Panc1 (cell line): ENCODE results near the gene INSL4. TPM values are rescaled to one million over a fixed set of nuclear protein-coding genes. Genes with fewer than 3 reads are reported as not detected.

Experiments used
- ATAC-seq: fragments of 200-7000 bp; cut with Tn5 transposase; 2 replicates; pipeline ENCODE4 v1.9.1; 2020; ENCODE audit warnings: mild to moderate bottlenecking, moderate library complexity
- BruUV-seq: library from RNA; stranded (reverse); fragments of 400-500 nt; replicated peaks from 2 replicates; lab custom pipeline; 2021; lab: Mats Ljungman, UMichigan
- CTCF ChIA-PET: fragments of 300-600 bp; sonication (Branson Sonifier 250); formaldehyde crosslinking; loops from one replicate; lab custom pipeline; 2022; ENCODE audit warnings: antibody characterized with exemption; lab: Charles Lee
- POLR2A ChIA-PET: fragments of 300-600 bp; sonication (Branson Sonifier 250); formaldehyde crosslinking; loops from one replicate; lab custom pipeline; 2022; ENCODE audit warnings: antibody characterized with exemption; lab: Charles Lee
- DNase-seq: peaks from one replicate; pipeline ENCODE4 v3.0.0-alpha.2; 2010; ENCODE audit warnings: low read depth, low spot score
- H3K27ac ChIP-seq: 2 replicates; pipeline ENCODE4 v1.5.1; 2011; ENCODE audit warnings: mild to moderate bottlenecking, low read length, inconsistent platforms
- H3K27me3 ChIP-seq: fragments of 200-500 bp; sonication (Bioruptor generic); 2 replicates; pipeline ENCODE4 v1.6.0; 2014; ENCODE audit warnings: low read length, inconsistent platforms; ENCODE audit not compliant: control insufficient read depth, insufficient read depth
- H3K36me3 ChIP-seq: fragments of 200-500 bp; sonication (Bioruptor generic); 2 replicates; pipeline ENCODE4 v1.5.1; 2014; ENCODE audit warnings: inconsistent platforms, mild to moderate bottlenecking, low read length, moderate library complexity; ENCODE audit not compliant: control insufficient read depth, insufficient read depth
- H3K4me1 ChIP-seq: 2 replicates; pipeline ENCODE4 v1.5.1; 2011; ENCODE audit warnings: inconsistent platforms, mild to moderate bottlenecking, low read length, moderate library complexity; ENCODE audit not compliant: control insufficient read depth, insufficient read depth
- H3K4me3 ChIP-seq, 2 experiments: 2 replicates each; pipeline ENCODE4 v1.5.1; 2011 to 2012; ENCODE audit warnings: low read depth in 2 of 2, low read length in 2 of 2, mild to moderate bottlenecking in 2 of 2, inconsistent platforms in 1 of 2, moderate library complexity in 1 of 2
- H3K9me3 ChIP-seq: fragments of 200-500 bp; sonication (Bioruptor generic); 2 replicates; pipeline ENCODE4 v1.5.1; 2014; ENCODE audit warnings: low read depth, mild to moderate bottlenecking, inconsistent platforms, low read length, moderate library complexity; ENCODE audit not compliant: control insufficient read depth, insufficient read depth
- POLR2AphosphoS5 ChIP-seq: IDR thresholded peaks from 2 replicates; pipeline ENCODE4 v1.6.1; 2012; ENCODE audit warnings: mild to moderate bottlenecking, low read depth, low read length, moderate library complexity
- REST ChIP-seq, 2 experiments: IDR thresholded peaks; 2 replicates each; pipeline ENCODE4 v1.6.1; 2011 to 2012; ENCODE audit warnings: low read depth in 2 of 2, control low read depth in 1 of 2, low read length in 1 of 2, mild to moderate bottlenecking in 1 of 2, moderate library complexity in 1 of 2; ENCODE audit not compliant: insufficient read depth in 1 of 2
- SIN3A ChIP-seq: IDR thresholded peaks from 2 replicates; pipeline ENCODE4 v1.6.1; 2012; ENCODE audit warnings: low read depth, mild to moderate bottlenecking, low read length, moderate library complexity, borderline replicate concordance; ENCODE audit not compliant: insufficient read depth
- TCF7L2 ChIP-seq: IDR thresholded peaks from 2 replicates; pipeline ENCODE4 v1.6.1; 2011; ENCODE audit warnings: mild to moderate bottlenecking, low read depth, low read length, inconsistent platforms
- in situ Hi-C: cut with HindIII; loops from 2 replicates; pipeline ENCODE4 v1.10.0; 2016; ENCODE audit warnings: low sequenced_read_pairs, low pct_unique_long_range_greater_than_20kb
- intact Hi-C: fragments of 100-400 bp; cut with micrococcal nuclease; formaldehyde crosslinking; loops from one replicate; pipeline ENCODE4 v1.10.0; 2022; ENCODE audit not compliant: unreplicated experiment
- total RNA-seq: library from RNA; stranded (reverse); gene quantifications from one replicate; pipeline ENCODE4 v1.2.1, GENCODE V29; 2021; ENCODE audit not compliant: unreplicated experiment
- TF ChIP-seq, protein P1 (sequence below): fragments of 450-650 bp; IDR thresholded peaks from 2 replicates; pipeline ENCODE4 v1.5.1; 2017; ENCODE audit warnings: mild to moderate bottlenecking

Gene INSL4
- total RNA-seq, 1 experiment from 2014 or later: not detected

- Histone ChIP-seq H3K36me3 (no peaks in the 10 kb centered on the region), H3K27me3 (no peaks in the 10 kb centered on the region), H3K4me3 (no peak overlapping the region), H3K4me1 (no peaks in the 10 kb centered on the region), H3K27ac (no peak overlapping the region), H3K9me3 (no peaks in the 10 kb centered on the region)
- ChIA-PET CTCF (no interaction called here), POLR2A (no interaction called here)
- intact Hi-C loops (no loop called here), in situ Hi-C loops (no loop called here)
- BruUV-seq: no TSS peak
- no peak for TF ChIP-seq TCF7L2
- TF ChIP-seq, protein P1, sequence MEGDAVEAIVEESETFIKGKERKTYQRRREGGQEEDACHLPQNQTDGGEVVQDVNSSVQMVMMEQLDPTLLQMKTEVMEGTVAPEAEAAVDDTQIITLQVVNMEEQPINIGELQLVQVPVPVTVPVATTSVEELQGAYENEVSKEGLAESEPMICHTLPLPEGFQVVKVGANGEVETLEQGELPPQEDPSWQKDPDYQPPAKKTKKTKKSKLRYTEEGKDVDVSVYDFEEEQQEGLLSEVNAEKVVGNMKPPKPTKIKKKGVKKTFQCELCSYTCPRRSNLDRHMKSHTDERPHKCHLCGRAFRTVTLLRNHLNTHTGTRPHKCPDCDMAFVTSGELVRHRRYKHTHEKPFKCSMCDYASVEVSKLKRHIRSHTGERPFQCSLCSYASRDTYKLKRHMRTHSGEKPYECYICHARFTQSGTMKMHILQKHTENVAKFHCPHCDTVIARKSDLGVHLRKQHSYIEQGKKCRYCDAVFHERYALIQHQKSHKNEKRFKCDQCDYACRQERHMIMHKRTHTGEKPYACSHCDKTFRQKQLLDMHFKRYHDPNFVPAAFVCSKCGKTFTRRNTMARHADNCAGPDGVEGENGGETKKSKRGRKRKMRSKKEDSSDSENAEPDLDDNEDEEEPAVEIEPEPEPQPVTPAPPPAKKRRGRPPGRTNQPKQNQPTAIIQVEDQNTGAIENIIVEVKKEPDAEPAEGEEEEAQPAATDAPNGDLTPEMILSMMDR: no peak
- DNase-seq (no peak), ATAC-seq (no peak)
Measured at GRCh38 chr9:5274770-5275169, 43.6 kb downstream of the INSL4 start.

- H3K36me3 ChIP-seq: no peaks in the 10 kb centered on the region
- no peak overlapping the region for H3K4me3 ChIP-seq
- H3K4me1 ChIP-seq: no peaks in the 10 kb centered on the region
- ChIA-PET CTCF (interaction anchor here (0.6 kb wide), 1 partner anchor 520 kb away, joined by 6 read pairs; no protein-coding TSS in a partner anchor), POLR2A (no interaction called here)
- TF ChIP-seq TCF7L2 (no peak), SIN3A (no peak), REST (IDR thresholded peaks at IDR 0.05; ENCODE audit: insufficient read depth in 1 of 2, low read depth in 2 of 2, low read length in 1 of 2) (no peak), POLR2AphosphoS5 (no peak)
- TF ChIP-seq, protein P1: no peak
- H3K27ac ChIP-seq: no peak overlapping the region
- intact Hi-C loops: no loop called here
- no TSS peak for BruUV-seq
- in situ Hi-C loops: no loop called here
- DNase-seq (no peak), ATAC-seq (no peak)
- H3K27me3 ChIP-seq: no peaks in the 10 kb centered on the region
- no peaks in the 10 kb centered on the region for H3K9me3 ChIP-seq
Measured at GRCh38 chr9:5278486-5278885, 47.3 kb downstream of the INSL4 start.

Other genes starting within 250 kb of the INSL4 start
- gene JAK2, start 246.1 kb upstream of the INSL4 start, total RNA-seq: 2.3 TPM
- not detected for gene INSL6, start 45.8 kb upstream of the INSL4 start, total RNA-seq
- gene RLN2, start 73.3 kb downstream of the INSL4 start, total RNA-seq: not detected
- gene RLN1, start 108.5 kb downstream of the INSL4 start, total RNA-seq: not detected
- gene PLGRKT, start 206.5 kb downstream of the INSL4 start, total RNA-seq: 9.3 TPM
- 0.21 TPM for gene CD274, start 219.1 kb downstream of the INSL4 start, total RNA-seq